Adipose tissue (tissue), 3 donors: ENCODE data around the gene CYP2U1. TPM values are rescaled to one million over a fixed set of nuclear protein-coding genes. Genes with fewer than 3 reads are reported as not detected.
"Not testable (repeated sequence)": the region's sequence is repeated elsewhere in the genome, so short reads cannot be mapped to it uniquely, and the experiment has no call there.

Source experiments
- H3K27ac ChIP-seq: one replicate; pipeline ENCODE4 v1.5.1; 2013; ENCODE audit warnings: low read depth, low read length
- WGBS, 3 donors: extraction: QIAGEN DNeasy Blood & Tissue Kit; methylation state at CpG; one replicate each; pipeline ENCODE4 v1.1.7; 2013; 5-methylcytosine and 5-hydroxymethylcytosine counted together
- polyA plus RNA-seq, 3 donors: library from polyadenylated mRNA; stranded (reverse); fragments of 200-250 nt; gene quantifications; one replicate each; pipeline ENCODE4 v1.2.3, GENCODE V29; 2013
- donor health status: healthy with polysubstance abuse.
- donor health status: Bipolar disorder and iron deficiency.
- donor health status: healthy.

CYP2U1 gene
- 1 to 10 TPM; 1.5 to 3.8 (median 3.1) TPM for polyA plus RNA-seq

- WGBS, 3 donors, result 1 to 3% (median 2%) methylated on average over 68 to 78 of the region's 78 CpGs
- H3K27ac ChIP-seq, result peak within 1 kb of the TSS; percentile 71
Observed at GRCh38 chr4:107930821-107931774, at the start of gene CYP2U1. Gene CYP2U1 (plus strand): TSS chr4:107931549. CDS start chr4:107931644, 95 bp downstream.

- no peak overlapping the region for H3K27ac ChIP-seq
Observed at GRCh38 chr4:107885865-107886264, 45.5 kb upstream of the CYP2U1 start.

- WGBS, 3 donors, result 46 to 69% (median 47%) methylated on average over 2 of the region's 2 CpGs
- no peak overlapping the region for H3K27ac ChIP-seq
Observed at GRCh38 chr4:107888237-107888636, 43.1 kb upstream of the CYP2U1 start.

GRCh38 chr4:107890779-107891178, 40.6 kb upstream of the CYP2U1 start:
- no peak overlapping the region for H3K27ac ChIP-seq

GRCh38 chr4:107891299-107891698, 40.0 kb upstream of the CYP2U1 start:
- no peak overlapping the region for H3K27ac ChIP-seq

More at GRCh38 chr4:107890779-107891178, 40.6 kb upstream of the CYP2U1 start:
- WGBS, 3 donors, result 94 to 96% (median 95%) methylated on average over 2 of the region's 2 CpGs

GRCh38 chr4:107893171-107894137, 37.9 kb upstream of the CYP2U1 start:
- H3K27ac ChIP-seq, result no peak overlapping the region
- WGBS, 3 donors, result 61 to 77% (median 65%) methylated on average over 4 of the region's 4 CpGs

GRCh38 chr4:107894138-107894603, 37.2 kb upstream of the CYP2U1 start:
- no peak overlapping the region for H3K27ac ChIP-seq
- 79 to 89% (median 80%) methylated on average over 6 of the region's 6 CpGs for WGBS, 3 donors

- no peak overlapping the region for H3K27ac ChIP-seq
Observed at GRCh38 chr4:107896158-107896645, 35.1 kb upstream of the CYP2U1 start.

GRCh38 chr4:107896646-107897045, 34.7 kb upstream of the CYP2U1 start:
- no peak overlapping the region for H3K27ac ChIP-seq
- 31 to 51% (median 39%) methylated on average over 1 of the region's 1 CpG for WGBS, 3 donors

More at GRCh38 chr4:107896158-107896645, 35.1 kb upstream of the CYP2U1 start:
- 49 to 73% (median 70%) methylated on average over 2 of the region's 2 CpGs for WGBS, 3 donors

- no peak overlapping the region for H3K27ac ChIP-seq
Observed at GRCh38 chr4:107897823-107898222, 33.5 kb upstream of the CYP2U1 start.

- 76 to 82% (median 77%) methylated on average over 4 of the region's 4 CpGs for WGBS, 3 donors
- no peak overlapping the region for H3K27ac ChIP-seq
Observed at GRCh38 chr4:107900067-107900466, 31.3 kb upstream of the CYP2U1 start.

- H3K27ac ChIP-seq, result no peak overlapping the region
- WGBS, 3 donors, result 90 to 95% (median 94%) methylated on average over 3 of the region's 3 CpGs
Observed at GRCh38 chr4:107900508-107900907, 30.8 kb upstream of the CYP2U1 start.

- 90 to 97% (median 90%) methylated on average over 2 of the region's 2 CpGs for WGBS, 3 donors
- no peak overlapping the region for H3K27ac ChIP-seq
Observed at GRCh38 chr4:107901213-107901934, 30.0 kb upstream of the CYP2U1 start.

- no peak overlapping the region for H3K27ac ChIP-seq
- 74 to 90% (median 83%) methylated on average over 2 of the region's 2 CpGs for WGBS, 3 donors
Observed at GRCh38 chr4:107902715-107903114, 28.6 kb upstream of the CYP2U1 start.

GRCh38 chr4:107905082-107905481, 26.3 kb upstream of the CYP2U1 start:
- 94 to 96% (median 94%) methylated on average over 3 of the region's 3 CpGs for WGBS, 3 donors

GRCh38 chr4:107906458-107907100, 24.8 kb upstream of the CYP2U1 start:
- no peak overlapping the region for H3K27ac ChIP-seq
- WGBS, 3 donors, result 92 to 94% (median 92%) methylated on average over 4 of the region's 4 CpGs

More at GRCh38 chr4:107905082-107905481, 26.3 kb upstream of the CYP2U1 start:
- H3K27ac ChIP-seq, result not testable (repeated sequence)

GRCh38 chr4:107908377-107908776, 23.0 kb upstream of the CYP2U1 start:
- 88 to 92% (median 90%) methylated on average over 7 of the region's 7 CpGs for WGBS, 3 donors
- H3K27ac ChIP-seq, result no peak overlapping the region
